GM19043 (cell line): ENCODE measurements around the gene GGA1.
A peak's percentile ranks its signal among the peaks of the same experiment; 100 is the strongest.

Experiments
- ATAC-seq: cut with Tn5 transposase; IDR thresholded peaks from one replicate; pipeline ENCODE4 v1.9.1; 2021; ENCODE audit warnings: low read depth; ENCODE audit not compliant: unreplicated experiment

GGA1 gene

GRCh38 chr22:37608477-37609239, at the start of gene GGA1:
TSS of gene GGA1 (plus strand) at chr22:37608834. CDS start at chr22:37608861, 27 bp downstream.
- peak; percentile 71 for ATAC-seq

- ATAC-seq = no peak
Measured at GRCh38 chr22:37559521-37559900, 49.1 kb upstream of the GGA1 start.

GRCh38 chr22:37559901-37560607, 48.6 kb upstream of the GGA1 start, which contains the start of gene CDC42EP1:
TSS of gene CDC42EP1 (plus strand) at chr22:37560480. CDS start at chr22:37566350, 5,870 bp downstream.
- no peak for ATAC-seq

- ATAC-seq = no peak
Measured at GRCh38 chr22:37560608-37561211, 47.9 kb upstream of the GGA1 start.

- ATAC-seq = no peak
Measured at GRCh38 chr22:37561212-37562048, 47.2 kb upstream of the GGA1 start.

- ATAC-seq = no peak
Measured at GRCh38 chr22:37562049-37562875, 46.4 kb upstream of the GGA1 start.

- no peak for ATAC-seq
Measured at GRCh38 chr22:37563153-37564081, 45.2 kb upstream of the GGA1 start.

GRCh38 chr22:37564111-37564711, 44.4 kb upstream of the GGA1 start:
- no peak for ATAC-seq

GRCh38 chr22:37565830-37566229, 42.8 kb upstream of the GGA1 start:
- no peak for ATAC-seq

- ATAC-seq = no peak
Measured at GRCh38 chr22:37566329-37566837, 42.3 kb upstream of the GGA1 start.

- no peak for ATAC-seq
Measured at GRCh38 chr22:37566903-37567798, 41.5 kb upstream of the GGA1 start.

GRCh38 chr22:37568012-37568411, 40.6 kb upstream of the GGA1 start:
- no peak for ATAC-seq

GRCh38 chr22:37568448-37569008, 40.1 kb upstream of the GGA1 start:
- no peak for ATAC-seq

- ATAC-seq = no peak
Measured at GRCh38 chr22:37569009-37569920, 39.4 kb upstream of the GGA1 start.

GRCh38 chr22:37569921-37570660, 38.5 kb upstream of the GGA1 start:
- ATAC-seq = no peak
